IMR-90 (cell line): ENCODE data around the gene SETD3.

Source experiments
- CEBPB ChIP-seq: IDR thresholded peaks from 2 replicates; pipeline ENCODE4 v1.6.1; 2012; ENCODE audit warnings: low read depth, low read length, improper control_type of control experiment
- CTCF ChIP-seq: conservative IDR thresholded peaks from 2 replicates; pipeline ENCODE4 v1.5.1; 2012; ENCODE audit warnings: mild to moderate bottlenecking, low read depth, low read length, improper control_type of control experiment
- MAFK ChIP-seq: IDR thresholded peaks from 2 replicates; pipeline ENCODE4 v1.6.1; 2012; ENCODE audit warnings: low read depth, low read length, improper control_type of control experiment
- NFE2L2 ChIP-seq: fragments of 150-350 bp; IDR thresholded peaks from 2 replicates; pipeline ENCODE4 v1.6.1; 2016; ENCODE audit warnings: low read depth, mild to moderate bottlenecking, low read length
- POLR2A ChIP-seq: IDR thresholded peaks from 2 replicates; pipeline ENCODE4 v1.6.1; 2012; ENCODE audit warnings: mild to moderate bottlenecking, low read depth, low read length
- RCOR1 ChIP-seq: IDR thresholded peaks from 2 replicates; pipeline ENCODE4 v1.6.1; 2012; ENCODE audit warnings: mild to moderate bottlenecking, low read length, improper control_type of control experiment; ENCODE audit not compliant: insufficient replicate concordance

- TF ChIP-seq CTCF (peak; percentile 59), CEBPB (no peak), POLR2A (no peak), NFE2L2 (no peak), MAFK (no peak), RCOR1 (no peak)
Measured at GRCh38 chr14:99389174-99389826, 91.4 kb downstream of the SETD3 start.
